Activated CD4-positive, alpha-beta T cell treated with anti-CD3 and anti-CD28 coated beads, Interleukin-2, amount 10 ng/mL, durations not matched to agents 24 days and 14 days (primary cell): ENCODE results near the gene XRCC5. TPM values are rescaled to one million over a fixed set of nuclear protein-coding genes. Genes with fewer than 3 reads are reported as not detected.
"Not testable (repeated sequence)": the region's sequence is repeated elsewhere in the genome, so short reads cannot be mapped to it uniquely, and the experiment has no call there.

ENCODE experiments used
- DNase-seq: peaks from one replicate; pipeline ENCODE4 v3.0.0; 2022
- H3K27ac Mint-ChIP-seq: one replicate; pipeline ENCODE4 v1.8.0; 2022; ENCODE audit warnings: mild to moderate bottlenecking, mixed read lengths
- H3K27me3 Mint-ChIP-seq: one replicate; pipeline ENCODE4 v1.8.0; 2022; ENCODE audit warnings: mixed read lengths
- H3K36me3 Mint-ChIP-seq: one replicate; pipeline ENCODE4 v1.8.0; 2022; ENCODE audit warnings: low read depth, mild to moderate bottlenecking, mixed read lengths
- H3K4me1 Mint-ChIP-seq: one replicate; pipeline ENCODE4 v1.8.0; 2021; ENCODE audit warnings: mixed read lengths
- H3K4me3 Mint-ChIP-seq: one replicate; pipeline ENCODE4 v1.8.0; 2022; ENCODE audit warnings: mild to moderate bottlenecking, moderate library complexity, mixed read lengths
- H3K9me3 Mint-ChIP-seq: one replicate; pipeline ENCODE4 v1.8.0; 2021; ENCODE audit warnings: mixed read lengths
- intact Hi-C: fragments of 100-400 bp; cut with micrococcal nuclease; formaldehyde crosslinking; loops from one replicate; pipeline ENCODE4 v1.15.1; 2023
- total RNA-seq: library from RNA; stranded (reverse); gene quantifications from 2 replicates; pipeline ENCODE4 v1.2.3, GENCODE V29; 2022

XRCC5 gene
- total RNA-seq, 1 donor from 2014 or later = 510 TPM

DNA sequence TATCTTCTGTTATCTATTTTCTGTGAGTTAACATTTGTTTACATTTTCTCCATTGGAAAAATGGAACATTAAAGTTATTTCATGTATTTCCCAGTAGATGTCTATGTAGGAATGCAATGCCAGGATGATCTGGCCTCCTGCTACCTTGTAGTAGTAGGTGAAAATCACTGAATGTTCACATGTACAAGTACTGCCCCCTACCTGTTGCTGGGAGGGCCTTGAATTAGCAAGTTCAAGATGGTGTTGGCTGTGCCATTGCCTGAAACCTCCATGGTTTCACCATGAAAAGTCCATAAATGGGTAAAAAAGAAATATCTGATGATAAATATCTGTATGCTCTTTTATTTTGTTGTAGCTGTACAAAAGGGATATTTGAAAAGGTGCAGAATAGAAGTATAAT lies 30.7 kb downstream of the XRCC5 start:
- DNase-seq = peak; percentile 80
- H3K4me3 Mint-ChIP-seq = no peak overlapping the region
- peak overlapping the region; percentile 46 for H3K27ac Mint-ChIP-seq
- no peaks in the 10 kb centered on the region for H3K27me3 Mint-ChIP-seq
- H3K4me1 Mint-ChIP-seq = peaks cover 31% of the 10 kb centered on the region
- peaks cover 73% of the 10 kb centered on the region for H3K36me3 Mint-ChIP-seq
- H3K9me3 Mint-ChIP-seq = no peaks in the 10 kb centered on the region
- intact Hi-C loops = loop anchor here (1.0 to 5.0 kb wide), 2 partner anchors 30 to 52 kb away; no protein-coding TSS in a partner anchor

DNA sequence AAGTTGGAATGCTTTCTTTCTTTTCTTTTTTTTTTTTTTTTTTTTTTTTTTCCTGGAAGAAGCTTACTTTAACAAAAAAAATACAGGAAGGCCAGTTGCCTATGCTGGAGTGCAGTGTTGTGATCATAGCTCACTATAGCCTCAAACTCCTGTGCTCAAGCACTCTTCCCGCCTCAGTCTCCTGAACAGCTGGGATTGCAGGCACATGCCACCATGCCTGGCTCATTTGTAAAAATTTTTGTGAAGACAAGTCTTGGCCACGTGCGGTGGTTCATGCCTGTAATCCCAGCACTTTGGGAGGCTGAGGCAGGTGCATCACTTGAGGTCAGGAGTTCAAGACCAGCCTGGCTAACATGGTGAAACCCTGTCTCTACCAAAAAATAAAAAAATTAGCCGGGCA lies 32.4 kb downstream of the XRCC5 start:
- intact Hi-C loops = loop anchor here (5.0 kb wide), 1 partner anchor 51 kb away; no protein-coding TSS in a partner anchor

DNA sequence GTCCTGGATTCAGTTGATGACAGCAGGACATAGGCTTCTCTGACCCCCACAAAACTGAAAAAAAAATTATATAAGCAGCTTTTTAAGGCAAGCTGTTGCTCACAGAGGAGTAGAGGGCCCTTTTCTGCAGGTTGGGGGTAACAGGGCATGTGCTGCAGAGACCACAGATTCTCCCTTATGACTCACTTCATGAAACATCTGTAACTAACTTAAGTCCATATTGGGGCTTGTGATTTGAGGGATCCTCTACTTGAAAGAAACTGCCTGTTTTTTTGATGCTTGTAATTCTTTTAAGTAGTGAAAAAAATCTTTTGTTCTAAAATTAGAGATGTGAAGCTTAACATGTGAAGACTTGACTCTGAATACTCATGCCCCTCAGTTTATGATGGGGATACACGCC lies 33.4 kb downstream of the XRCC5 start:
- intact Hi-C loops = loop anchor here (5.0 kb wide), 1 partner anchor 50 kb away; no protein-coding TSS in a partner anchor
- Mint-ChIP-seq H3K27ac (peak overlapping the region; percentile 61), H3K27me3 (no peaks in the 10 kb centered on the region), H3K4me1 (peaks cover 30% of the 10 kb centered on the region), H3K4me3 (no peak overlapping the region), H3K9me3 (no peaks in the 10 kb centered on the region), H3K36me3 (peaks cover 62% of the 10 kb centered on the region)
- DNase-seq = peak; percentile 71

More for the DNA sequence above, 32.4 kb downstream of the XRCC5 start:
- not testable (repeated sequence) for DNase-seq, H3K9me3 Mint-ChIP-seq, H3K27me3 Mint-ChIP-seq, H3K4me3 Mint-ChIP-seq
- Mint-ChIP-seq H3K27ac (peak overlapping the region; percentile 17), H3K4me1 (peaks cover 23% of the 10 kb centered on the region), H3K36me3 (peaks cover 59% of the 10 kb centered on the region)

DNA sequence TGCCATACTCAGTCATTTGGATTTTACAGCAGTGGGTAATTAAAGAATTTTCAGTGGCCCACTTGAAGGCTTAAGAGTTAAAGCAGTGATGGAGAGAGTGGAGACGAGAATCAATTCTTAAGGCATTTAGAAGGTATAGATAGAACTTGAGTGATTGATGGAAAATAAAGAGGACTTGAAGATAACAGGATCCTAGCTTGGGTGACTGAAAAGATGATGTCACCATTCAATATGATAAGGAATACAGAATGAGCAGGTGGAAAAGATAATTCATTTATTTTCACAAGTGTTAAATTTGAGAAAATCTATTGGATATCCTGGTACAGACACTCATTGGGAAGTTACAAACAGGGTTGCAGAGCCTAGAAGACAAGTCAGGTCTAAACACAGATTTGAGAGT lies 35.2 kb downstream of the XRCC5 start:
- peaks cover 33% of the 10 kb centered on the region for H3K4me1 Mint-ChIP-seq
- peaks cover 60% of the 10 kb centered on the region for H3K36me3 Mint-ChIP-seq
- no peaks in the 10 kb centered on the region for H3K27me3 Mint-ChIP-seq
- intact Hi-C loops = loop anchor here (5.0 kb wide), 1 partner anchor 48 kb away; no protein-coding TSS in a partner anchor
- no peaks in the 10 kb centered on the region for H3K9me3 Mint-ChIP-seq
- H3K27ac Mint-ChIP-seq = no peak overlapping the region
- DNase-seq = no peak
- H3K4me3 Mint-ChIP-seq = no peak overlapping the region

DNA sequence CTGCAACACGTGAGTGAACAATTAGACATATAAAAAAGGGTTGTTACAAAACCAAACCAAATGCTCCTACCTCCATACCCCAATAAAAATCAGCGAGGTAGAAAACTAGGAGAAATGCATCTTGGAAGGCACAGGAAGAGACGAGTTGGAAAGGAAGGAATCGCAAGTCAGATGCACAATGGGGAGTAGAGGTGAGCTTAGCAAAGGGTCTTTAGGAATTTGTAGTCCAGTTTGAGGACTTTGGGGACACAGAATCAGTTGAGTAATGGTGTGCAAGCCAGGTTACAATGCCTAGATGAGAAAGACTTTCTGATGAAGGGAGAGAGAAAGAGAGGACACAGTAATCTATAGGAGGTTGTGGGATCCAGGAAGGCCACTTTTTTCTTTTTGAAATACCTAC lies 35.7 kb downstream of the XRCC5 start:
- no peak for DNase-seq
- Mint-ChIP-seq H3K4me1 (peaks cover 36% of the 10 kb centered on the region), H3K36me3 (peaks cover 61% of the 10 kb centered on the region), H3K27me3 (no peaks in the 10 kb centered on the region), H3K27ac (no peak overlapping the region), H3K9me3 (no peaks in the 10 kb centered on the region), H3K4me3 (no peak overlapping the region)
- intact Hi-C loops = loop anchor here (5.0 kb wide), 1 partner anchor 47 kb away; no protein-coding TSS in a partner anchor

DNA sequence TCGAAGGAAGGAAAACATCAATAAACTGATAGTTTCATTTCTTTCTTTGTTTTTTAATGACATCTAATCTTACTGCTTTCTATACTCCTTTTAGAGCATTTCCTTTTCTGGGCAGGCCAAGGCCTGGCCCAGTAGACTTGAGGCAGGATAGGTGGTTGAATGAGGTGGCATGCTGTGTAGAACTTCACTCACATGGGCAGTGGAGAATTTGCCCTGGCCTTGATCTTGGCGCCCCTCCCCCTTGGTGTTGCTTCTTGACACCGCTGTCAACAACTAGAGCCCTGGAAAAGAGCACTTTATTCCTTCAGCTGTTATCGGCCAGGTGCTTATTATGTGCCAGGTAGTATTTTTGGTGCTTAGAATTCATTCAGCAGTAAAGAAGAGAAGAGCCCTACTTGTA lies 37.4 kb downstream of the XRCC5 start:
- no peak for DNase-seq
- intact Hi-C loops = no loop called here
- no peak overlapping the region for H3K27ac Mint-ChIP-seq
- no peak overlapping the region for H3K4me3 Mint-ChIP-seq
- no peaks in the 10 kb centered on the region for H3K9me3 Mint-ChIP-seq
- H3K36me3 Mint-ChIP-seq = peaks cover 58% of the 10 kb centered on the region
- no peaks in the 10 kb centered on the region for H3K27me3 Mint-ChIP-seq
- H3K4me1 Mint-ChIP-seq = peaks cover 33% of the 10 kb centered on the region

DNA sequence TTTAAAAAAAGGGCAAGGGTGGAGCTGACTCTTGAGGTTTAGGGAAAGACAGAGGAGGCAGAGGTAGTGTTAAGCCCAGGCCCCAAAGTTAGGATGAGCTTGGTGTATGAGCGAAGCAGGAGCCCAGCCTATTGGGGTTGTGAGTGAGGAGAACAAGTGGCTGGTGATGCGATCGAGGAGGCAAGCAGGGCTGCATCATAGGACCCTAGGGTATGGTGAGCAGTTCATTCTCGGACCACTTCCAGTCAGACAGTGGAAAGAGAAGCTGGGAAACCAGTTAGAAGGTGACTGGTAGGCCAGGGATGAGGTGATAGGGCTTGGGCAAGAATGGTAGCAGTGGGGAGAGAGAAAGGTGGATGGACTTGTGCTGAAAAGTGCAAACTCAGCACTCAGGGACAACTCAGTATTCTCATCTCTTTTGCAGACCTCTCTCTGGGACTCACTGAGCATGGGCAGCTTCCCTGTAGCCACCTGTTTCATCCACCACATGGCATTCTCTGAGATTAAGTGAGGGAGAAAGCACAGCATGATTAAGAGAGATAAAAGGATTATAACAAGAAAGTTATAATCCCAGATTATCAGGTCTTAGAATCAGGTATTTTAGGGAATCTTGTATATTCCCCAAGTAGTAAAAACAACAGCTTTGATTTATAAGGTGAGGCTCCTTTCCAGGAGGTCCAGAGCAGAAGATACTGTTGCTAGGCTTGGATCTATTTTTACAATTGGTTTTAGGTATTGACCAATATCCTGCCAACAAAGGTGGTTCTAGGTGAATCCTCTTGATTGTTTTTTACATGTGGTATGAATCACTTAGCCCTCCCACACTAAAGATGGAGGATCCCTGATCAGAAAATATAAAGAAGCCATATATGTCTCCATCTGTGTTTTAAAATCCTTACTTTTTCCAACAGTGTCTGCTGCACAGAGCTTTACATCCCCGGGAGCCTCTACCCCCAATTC lies 38.3 kb downstream of the XRCC5 start:
- no peak for DNase-seq
- Mint-ChIP-seq H3K36me3 (peaks cover 55% of the 10 kb centered on the region), H3K4me1 (peaks cover 33% of the 10 kb centered on the region), H3K4me3 (no peak overlapping the region), H3K9me3 (no peaks in the 10 kb centered on the region), H3K27me3 (no peaks in the 10 kb centered on the region), H3K27ac (peak overlapping the region; percentile 74)
- intact Hi-C loops = no loop called here

DNA sequence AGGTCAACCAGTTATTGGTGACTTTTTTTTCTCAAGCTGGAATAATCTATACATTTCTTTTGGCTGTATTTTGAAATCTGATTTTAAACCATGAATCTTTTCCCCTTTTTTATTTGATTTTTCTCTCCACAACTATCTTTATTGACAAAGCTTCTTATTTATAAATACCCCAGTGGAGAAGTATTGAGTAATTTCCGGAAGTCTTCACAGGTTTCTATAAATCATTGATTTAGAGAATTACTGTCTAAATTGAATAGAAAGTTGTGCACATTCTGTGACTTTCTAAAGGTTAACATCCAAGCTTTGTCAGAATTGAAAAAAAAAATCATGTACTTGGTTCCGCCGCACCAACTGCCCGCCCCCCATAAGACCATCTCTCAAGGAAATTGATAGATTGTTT lies 39.8 kb downstream of the XRCC5 start:
- no peak for DNase-seq
- peaks cover 28% of the 10 kb centered on the region for H3K4me1 Mint-ChIP-seq
- intact Hi-C loops = no loop called here
- no peaks in the 10 kb centered on the region for H3K9me3 Mint-ChIP-seq
- peaks cover 58% of the 10 kb centered on the region for H3K36me3 Mint-ChIP-seq
- H3K4me3 Mint-ChIP-seq = no peak overlapping the region
- no peaks in the 10 kb centered on the region for H3K27me3 Mint-ChIP-seq
- no peak overlapping the region for H3K27ac Mint-ChIP-seq

DNA sequence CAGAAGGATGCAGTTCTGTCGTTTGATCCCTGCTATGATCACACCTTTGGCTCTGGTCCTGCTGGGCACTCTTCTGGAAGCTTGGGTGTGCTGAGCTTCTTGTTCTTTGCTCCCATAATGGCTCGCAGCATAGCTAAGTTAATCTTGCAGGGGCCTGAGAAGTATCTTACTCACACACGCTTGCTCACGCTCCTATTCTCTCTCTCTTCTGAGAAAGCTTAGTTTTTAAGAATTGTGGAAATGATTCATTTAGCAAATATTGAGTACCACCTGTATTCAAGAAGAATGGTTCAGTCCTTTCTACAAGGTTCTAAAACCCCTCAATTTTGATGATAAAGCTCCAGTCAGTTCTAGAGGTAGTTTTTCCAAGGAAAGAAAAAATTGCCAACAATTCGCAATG lies 40.6 kb downstream of the XRCC5 start:
- Mint-ChIP-seq H3K9me3 (no peaks in the 10 kb centered on the region), H3K27ac (no peak overlapping the region), H3K36me3 (peaks cover 64% of the 10 kb centered on the region), H3K4me1 (peaks cover 30% of the 10 kb centered on the region), H3K27me3 (no peaks in the 10 kb centered on the region), H3K4me3 (no peak overlapping the region)
- intact Hi-C loops = no loop called here
- DNase-seq = no peak

DNA sequence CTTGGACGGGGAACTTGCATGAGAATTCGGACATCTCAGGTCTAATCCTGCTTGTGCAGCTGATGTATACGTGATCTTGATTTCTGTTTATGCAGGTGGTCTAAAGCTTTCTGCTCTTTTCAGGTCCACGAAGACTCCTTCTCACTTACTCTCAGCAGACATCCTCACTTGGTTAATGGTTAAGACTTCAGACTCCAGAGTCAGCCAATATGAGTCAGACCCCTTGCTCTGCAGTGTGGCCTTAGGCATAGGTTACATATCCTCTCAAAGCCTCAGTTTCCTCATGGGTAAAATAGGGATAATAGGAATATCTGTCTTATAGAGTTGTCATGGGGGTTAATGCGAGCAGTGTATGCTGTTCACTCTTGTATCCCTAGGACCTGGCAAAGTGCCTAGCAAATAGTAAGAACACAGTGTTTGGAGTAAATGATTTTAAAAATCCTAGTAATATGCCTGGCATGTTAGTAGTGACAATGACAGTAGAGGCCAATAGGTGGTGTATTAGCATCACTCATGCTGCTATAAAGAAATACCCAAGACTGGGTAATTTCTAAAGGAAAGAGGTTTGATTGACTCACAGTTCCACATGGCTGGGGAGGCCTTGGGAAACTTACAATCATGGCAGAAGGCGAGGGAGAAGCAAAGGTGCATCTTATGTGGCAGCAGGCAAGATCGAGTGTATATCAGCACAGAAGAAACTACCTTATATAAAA lies 42.3 kb downstream of the XRCC5 start:
- Mint-ChIP-seq H3K4me3 (no peak overlapping the region), H3K4me1 (peaks cover 31% of the 10 kb centered on the region), H3K27ac (peak overlapping the region; percentile 70), H3K9me3 (no peaks in the 10 kb centered on the region), H3K27me3 (no peaks in the 10 kb centered on the region), H3K36me3 (peaks cover 76% of the 10 kb centered on the region)
- no peak for DNase-seq
- intact Hi-C loops = no loop called here

DNA sequence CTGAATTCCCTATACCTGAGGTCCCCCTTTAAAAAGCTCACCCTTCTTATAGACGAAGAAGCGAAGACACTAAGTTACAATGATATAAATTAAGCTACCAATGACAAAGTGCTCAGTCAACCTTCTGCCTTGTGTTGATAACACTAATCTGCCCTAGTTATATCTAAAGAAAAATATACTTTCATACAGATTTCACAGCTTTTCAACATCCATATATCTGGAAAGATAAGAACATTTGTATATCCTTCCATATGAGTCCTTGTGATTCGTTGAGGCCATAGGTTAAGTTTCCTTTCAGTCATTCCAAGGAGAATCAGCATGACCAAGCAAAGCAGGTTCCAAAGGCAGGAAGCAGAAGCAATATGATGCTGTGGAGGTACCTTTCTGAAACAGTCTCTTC lies 46.8 kb downstream of the XRCC5 start:
- Mint-ChIP-seq H3K4me1 (peaks cover 25% of the 10 kb centered on the region), H3K9me3 (no peaks in the 10 kb centered on the region), H3K27me3 (no peaks in the 10 kb centered on the region), H3K4me3 (no peak overlapping the region), H3K27ac (no peak overlapping the region), H3K36me3 (peaks cover 71% of the 10 kb centered on the region)
- no peak for DNase-seq
- intact Hi-C loops = no loop called here

DNA sequence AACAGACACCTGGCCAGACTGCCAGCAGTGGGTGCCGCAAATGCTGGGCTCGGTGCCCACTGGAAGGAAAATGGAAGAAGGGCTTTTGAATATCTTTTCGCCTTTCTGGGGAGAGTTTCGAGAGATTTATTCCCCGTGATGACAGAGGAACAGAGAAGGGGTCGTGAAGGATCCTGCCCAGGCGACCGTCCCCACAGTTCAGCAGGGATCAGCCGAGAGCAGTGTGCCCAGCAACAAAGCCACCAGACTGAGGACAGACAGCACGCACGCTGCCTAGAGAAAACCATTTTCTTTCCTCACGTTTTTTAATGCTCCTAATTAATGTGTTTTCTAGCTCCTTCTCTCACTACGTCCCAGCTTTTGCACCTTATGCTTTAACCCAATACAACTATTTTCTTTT lies 47.7 kb downstream of the XRCC5 start:
- DNase-seq = no peak
- H3K36me3 Mint-ChIP-seq = peaks cover 70% of the 10 kb centered on the region
- no peak overlapping the region for H3K4me3 Mint-ChIP-seq
- intact Hi-C loops = no loop called here
- H3K27me3 Mint-ChIP-seq = no peaks in the 10 kb centered on the region
- H3K9me3 Mint-ChIP-seq = no peaks in the 10 kb centered on the region
- no peak overlapping the region for H3K27ac Mint-ChIP-seq
- peaks cover 18% of the 10 kb centered on the region for H3K4me1 Mint-ChIP-seq

DNA sequence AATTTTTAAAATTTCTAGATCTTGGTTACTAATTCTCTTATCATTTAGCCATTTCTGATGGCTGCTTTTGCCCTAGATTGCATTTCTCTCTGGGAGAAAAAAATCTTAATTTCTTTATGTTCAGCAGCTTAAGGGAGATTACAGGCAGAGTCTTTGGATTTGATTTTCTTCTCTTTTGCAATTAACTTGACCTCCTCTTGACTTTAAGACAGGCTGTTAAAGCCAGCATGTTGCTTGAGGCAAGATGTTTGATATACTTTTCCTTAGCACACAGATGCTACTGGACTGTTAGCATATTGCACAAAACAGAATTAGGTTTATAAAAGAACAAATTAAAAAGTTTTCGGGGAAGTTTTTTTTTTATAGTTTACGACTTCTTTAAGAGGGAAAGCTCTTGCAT lies 50.0 kb downstream of the XRCC5 start:
- Mint-ChIP-seq H3K27ac (peak overlapping the region; percentile 20), H3K4me1 (peaks cover 18% of the 10 kb centered on the region), H3K36me3 (peaks cover 76% of the 10 kb centered on the region)

DNA sequence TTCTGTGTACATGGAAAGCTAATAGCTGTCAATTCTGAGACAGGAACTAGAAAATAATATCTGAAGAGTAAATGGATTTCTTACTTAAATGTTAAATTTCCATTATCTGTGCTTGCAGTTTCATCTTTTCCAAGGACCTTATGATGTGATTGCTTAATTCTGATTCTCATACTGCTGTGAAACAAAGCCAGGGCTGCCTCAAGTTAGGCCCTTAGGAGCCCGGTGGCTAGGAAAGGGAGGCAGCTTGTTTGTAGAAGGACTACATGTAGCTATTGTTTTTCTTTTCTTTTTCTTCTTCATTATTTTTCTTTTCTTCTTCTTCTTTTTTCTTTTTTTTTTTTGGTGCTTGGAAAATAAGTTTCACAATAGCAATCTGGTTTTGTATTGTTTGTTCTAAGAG lies 50.5 kb downstream of the XRCC5 start:
- Mint-ChIP-seq H3K27me3 (no peaks in the 10 kb centered on the region), H3K27ac (no peak overlapping the region), H3K36me3 (peaks cover 76% of the 10 kb centered on the region), H3K4me1 (peaks cover 18% of the 10 kb centered on the region), H3K9me3 (no peaks in the 10 kb centered on the region), H3K4me3 (no peak overlapping the region)
- no peak for DNase-seq
- intact Hi-C loops = no loop called here

More for the DNA sequence above, 50.0 kb downstream of the XRCC5 start:
- H3K4me3 Mint-ChIP-seq = no peak overlapping the region
- H3K9me3 Mint-ChIP-seq = no peaks in the 10 kb centered on the region
- intact Hi-C loops = no loop called here
- H3K27me3 Mint-ChIP-seq = no peaks in the 10 kb centered on the region
- DNase-seq = no peak
